Brain pericyte (primary cell): ENCODE data around the gene CYP2W1.

ENCODE experiments used
- DNase-seq: peaks from one replicate; pipeline ENCODE4 v3.0.0-alpha.2; 2012; ENCODE audit warnings: low read depth, low spot score

Gene CYP2W1

GRCh38 chr7:982511-983003 lies 424 bp upstream of the CYP2W1 start:
- DNase-seq: no peak

- no peak for DNase-seq
These were observed 663 bp downstream of the CYP2W1 start for GRCh38 chr7:983616-984071.

- no peak for DNase-seq
These were observed 1.6 kb downstream of the CYP2W1 start for GRCh38 chr7:984361-985126.

- DNase-seq: no peak
These were observed 2.1 kb downstream of the CYP2W1 start for GRCh38 chr7:985127-985416.

GRCh38 chr7:985915-986741 lies 3.1 kb downstream of the CYP2W1 start:
- no peak for DNase-seq

GRCh38 chr7:986766-987751 lies 4.1 kb downstream of the CYP2W1 start:
- no peak for DNase-seq

- no peak for DNase-seq
These were observed 4.9 kb downstream of the CYP2W1 start for GRCh38 chr7:987909-988308.

GRCh38 chr7:988426-988911 lies 5.5 kb downstream of the CYP2W1 start:
- DNase-seq: no peak

- no peak for DNase-seq
These were observed 6.1 kb downstream of the CYP2W1 start for GRCh38 chr7:988963-989529.

GRCh38 chr7:990352-990932 lies 7.5 kb downstream of the CYP2W1 start:
- DNase-seq: no peak

GRCh38 chr7:990933-991728 lies 8.2 kb downstream of the CYP2W1 start:
- DNase-seq: no peak

GRCh38 chr7:991729-992656 lies 9.0 kb downstream of the CYP2W1 start:
- DNase-seq: no peak

- peak; percentile 79 for DNase-seq
These were observed 10.0 kb downstream of the CYP2W1 start for GRCh38 chr7:992709-993607.

GRCh38 chr7:994592-995308 lies 11.8 kb downstream of the CYP2W1 start:
- DNase-seq: no peak

GRCh38 chr7:995571-995970 lies 12.6 kb downstream of the CYP2W1 start:
- DNase-seq: no peak

- no peak for DNase-seq
These were observed 13.3 kb downstream of the CYP2W1 start for GRCh38 chr7:996079-996872.
